GM12873 (cell line): Measurements from ENCODE around the gene MRPL53.

Source experiments
- TF ChIP-seq, protein P1 (sequence below): IDR thresholded peaks from 2 replicates; pipeline ENCODE4 v1.5.1; 2012; ENCODE audit warnings: low read depth, mild to moderate bottlenecking, moderate library complexity, low read length, control low read depth; ENCODE audit not compliant: insufficient read depth; ENCODE audit errors: missing control alignments

MRPL53 gene

DNA sequence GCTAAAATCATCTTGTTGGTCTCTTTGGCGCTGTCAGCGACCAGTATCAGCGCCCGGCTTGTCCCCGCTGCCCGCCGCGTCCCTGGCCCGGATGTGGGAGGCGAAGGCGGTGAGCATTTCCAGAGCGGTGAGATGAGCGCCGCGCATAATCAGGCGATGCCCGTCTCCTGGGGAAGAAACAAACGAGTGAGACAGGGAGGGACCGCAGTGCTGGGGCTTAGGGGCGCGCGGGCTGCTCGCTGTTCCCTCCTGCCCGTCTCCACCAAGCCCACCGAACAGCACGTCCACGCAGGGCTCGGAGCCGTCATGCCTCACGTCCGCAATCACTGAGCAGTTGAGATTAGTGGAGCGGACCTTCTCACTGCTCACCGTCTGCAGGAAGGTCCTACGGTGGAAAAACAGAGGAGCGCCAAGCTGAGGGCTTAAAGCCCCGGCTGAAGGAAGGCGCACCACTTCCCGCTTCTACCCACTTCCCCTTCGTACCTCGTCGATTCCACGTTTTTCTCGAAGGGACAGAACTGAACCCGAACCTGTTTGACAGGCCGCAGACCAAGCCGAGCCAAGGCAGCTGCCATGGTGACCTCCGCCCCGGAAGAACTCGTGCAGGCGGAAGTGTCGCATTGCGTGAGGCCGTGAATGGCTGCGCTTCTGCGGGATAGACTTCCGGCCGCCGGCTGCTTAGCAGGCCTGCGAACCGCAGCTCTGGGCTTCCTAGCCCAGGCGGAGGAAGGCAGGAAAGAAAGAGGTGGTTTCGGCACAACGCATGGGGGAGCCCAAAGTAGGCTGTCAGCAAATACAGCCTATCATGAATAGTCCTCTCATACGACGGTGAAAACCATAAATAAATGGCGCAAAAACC is at the start of gene MRPL53:
TSS of gene MRPL53 (minus strand) at position 595 of the 859 bp plus-strand sequence. CDS start at position 575, 20 bp downstream.
- TF ChIP-seq, protein P1, sequence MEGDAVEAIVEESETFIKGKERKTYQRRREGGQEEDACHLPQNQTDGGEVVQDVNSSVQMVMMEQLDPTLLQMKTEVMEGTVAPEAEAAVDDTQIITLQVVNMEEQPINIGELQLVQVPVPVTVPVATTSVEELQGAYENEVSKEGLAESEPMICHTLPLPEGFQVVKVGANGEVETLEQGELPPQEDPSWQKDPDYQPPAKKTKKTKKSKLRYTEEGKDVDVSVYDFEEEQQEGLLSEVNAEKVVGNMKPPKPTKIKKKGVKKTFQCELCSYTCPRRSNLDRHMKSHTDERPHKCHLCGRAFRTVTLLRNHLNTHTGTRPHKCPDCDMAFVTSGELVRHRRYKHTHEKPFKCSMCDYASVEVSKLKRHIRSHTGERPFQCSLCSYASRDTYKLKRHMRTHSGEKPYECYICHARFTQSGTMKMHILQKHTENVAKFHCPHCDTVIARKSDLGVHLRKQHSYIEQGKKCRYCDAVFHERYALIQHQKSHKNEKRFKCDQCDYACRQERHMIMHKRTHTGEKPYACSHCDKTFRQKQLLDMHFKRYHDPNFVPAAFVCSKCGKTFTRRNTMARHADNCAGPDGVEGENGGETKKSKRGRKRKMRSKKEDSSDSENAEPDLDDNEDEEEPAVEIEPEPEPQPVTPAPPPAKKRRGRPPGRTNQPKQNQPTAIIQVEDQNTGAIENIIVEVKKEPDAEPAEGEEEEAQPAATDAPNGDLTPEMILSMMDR = no peak

DNA sequence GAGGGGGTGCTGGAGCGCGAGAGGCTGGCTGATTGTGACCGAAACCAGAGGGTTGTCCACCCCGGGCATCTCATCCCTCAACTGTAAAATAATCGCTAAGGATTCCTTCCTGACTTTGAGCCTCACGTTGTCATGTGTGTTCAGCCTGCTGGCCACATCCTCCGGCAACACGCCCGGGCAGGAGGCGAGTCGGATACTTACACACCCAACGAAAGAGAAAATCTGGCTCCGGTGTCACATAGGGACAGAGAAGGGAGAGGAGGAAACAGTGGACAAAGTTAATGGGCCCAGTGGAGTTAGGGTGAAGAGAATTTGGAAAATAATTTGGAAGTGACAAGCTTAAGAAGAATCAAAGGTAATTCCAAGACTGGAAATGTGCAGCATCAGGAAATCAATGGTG is 44.2 kb upstream of the MRPL53 start:
- TF ChIP-seq, protein P1 = no peak

DNA sequence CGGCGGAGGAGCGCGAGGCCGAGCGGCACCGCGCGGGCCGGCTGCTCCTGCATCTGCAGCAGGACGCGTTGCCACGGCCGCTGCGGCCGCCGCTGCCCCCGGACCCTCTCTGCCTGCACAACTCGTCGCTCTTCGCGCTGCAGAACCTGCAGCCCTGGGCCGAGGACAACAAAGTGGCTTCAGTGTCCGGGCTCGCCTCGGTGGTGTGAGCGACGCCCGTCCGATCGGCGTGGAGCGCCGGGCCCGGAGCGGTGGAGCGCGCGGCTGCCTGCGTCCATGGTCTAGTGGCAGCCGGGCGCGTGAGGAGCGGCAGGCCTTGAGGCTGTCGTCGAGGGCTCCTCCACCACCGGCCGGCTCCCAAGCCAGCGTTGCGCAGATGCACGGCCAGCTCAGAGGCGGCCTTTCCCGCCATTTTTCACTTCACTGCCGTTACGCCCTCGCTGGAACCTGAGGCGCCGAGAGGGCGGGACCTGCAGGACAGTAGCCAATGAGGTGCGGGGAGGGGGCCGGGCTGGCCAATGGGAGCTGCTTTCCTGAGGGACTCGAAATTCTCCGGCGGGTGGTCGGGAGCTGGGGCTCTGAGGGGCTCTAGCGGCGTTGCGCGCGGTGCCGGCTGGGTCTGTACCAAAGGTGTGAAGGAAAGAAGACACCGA is 43.6 kb upstream of the MRPL53 start:
- TF ChIP-seq, protein P1 = no peak

DNA sequence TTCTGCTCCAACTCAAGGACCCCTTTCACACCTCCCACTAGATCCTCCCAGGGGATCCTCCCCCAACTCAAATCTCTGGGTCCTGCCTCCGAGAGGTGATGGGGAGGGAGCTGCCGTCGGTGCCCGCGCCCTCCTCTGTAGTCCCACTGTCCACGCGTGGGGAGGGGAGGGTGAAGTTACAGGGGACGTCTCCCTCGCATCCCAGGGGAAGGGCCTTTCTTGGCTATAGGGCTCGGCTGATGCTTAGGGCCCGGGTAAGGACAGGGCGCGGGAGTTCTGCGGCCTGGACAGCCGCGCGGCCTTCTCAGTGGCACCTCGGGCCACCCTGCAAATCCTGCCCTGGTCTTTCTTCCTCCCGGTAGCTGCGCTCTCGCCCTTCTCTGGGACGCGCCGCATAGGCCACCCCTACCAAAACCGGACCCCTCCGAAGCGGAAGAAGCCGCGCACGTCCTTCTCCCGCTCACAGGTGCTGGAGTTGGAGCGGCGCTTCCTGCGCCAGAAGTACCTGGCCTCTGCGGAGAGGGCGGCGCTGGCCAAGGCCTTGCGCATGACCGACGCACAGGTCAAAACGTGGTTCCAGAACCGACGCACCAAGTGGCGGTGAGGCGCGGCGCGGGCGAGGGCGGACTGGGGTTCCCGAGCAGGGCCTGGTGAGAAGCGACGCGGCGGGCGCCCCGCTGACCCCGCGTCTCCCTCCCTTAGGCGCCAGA is 42.9 kb upstream of the MRPL53 start:
- TF ChIP-seq, protein P1 = no peak

DNA sequence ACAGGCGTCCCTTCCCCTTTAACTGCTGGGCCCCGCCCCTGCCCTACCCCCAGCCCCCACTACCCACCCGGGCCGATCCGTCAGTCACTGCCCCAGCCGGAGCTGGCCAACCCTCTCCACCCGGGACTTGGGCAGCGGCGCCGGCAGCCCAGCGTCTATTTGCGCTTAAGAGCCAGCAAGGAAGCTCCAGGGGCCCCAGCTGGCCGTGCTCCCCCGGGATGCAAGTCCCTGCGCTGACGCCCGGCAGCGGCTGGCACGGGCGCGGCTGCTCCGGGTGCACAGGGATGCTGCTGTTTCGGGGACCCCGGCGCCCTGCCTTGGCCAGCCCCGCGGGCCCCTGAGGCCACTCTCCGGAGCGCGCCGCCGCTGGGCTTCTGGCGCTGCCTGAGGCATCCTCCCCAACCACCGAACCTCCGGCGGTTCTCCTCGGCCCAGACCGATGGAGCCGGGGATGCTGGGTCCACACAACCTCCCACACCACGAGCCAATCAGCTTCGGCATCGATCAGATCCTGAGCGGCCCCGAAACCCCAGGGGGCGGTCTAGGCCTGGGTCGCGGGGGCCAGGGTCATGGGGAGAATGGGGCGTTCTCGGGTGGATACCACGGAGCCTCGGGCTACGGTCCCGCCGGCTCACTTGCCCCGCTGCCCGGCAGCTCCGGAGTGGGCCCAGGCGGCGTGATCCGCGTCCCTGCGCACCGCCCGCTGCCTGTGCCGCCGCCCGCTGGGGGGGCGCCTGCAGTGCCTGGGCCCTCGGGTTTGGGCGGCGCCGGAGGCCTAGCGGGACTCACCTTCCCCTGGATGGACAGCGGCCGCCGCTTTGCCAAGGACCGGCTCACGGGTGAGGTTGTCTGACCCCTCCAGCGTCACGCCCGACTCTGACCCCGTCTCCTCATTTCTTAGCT is 42.1 kb upstream of the MRPL53 start, which contains the start of gene TLX2:
TSS of gene TLX2 (plus strand) at position 83 of the 903 bp plus-strand sequence. CDS start at position 440, 357 bp downstream.
- TF ChIP-seq, protein P1 = no peak

DNA sequence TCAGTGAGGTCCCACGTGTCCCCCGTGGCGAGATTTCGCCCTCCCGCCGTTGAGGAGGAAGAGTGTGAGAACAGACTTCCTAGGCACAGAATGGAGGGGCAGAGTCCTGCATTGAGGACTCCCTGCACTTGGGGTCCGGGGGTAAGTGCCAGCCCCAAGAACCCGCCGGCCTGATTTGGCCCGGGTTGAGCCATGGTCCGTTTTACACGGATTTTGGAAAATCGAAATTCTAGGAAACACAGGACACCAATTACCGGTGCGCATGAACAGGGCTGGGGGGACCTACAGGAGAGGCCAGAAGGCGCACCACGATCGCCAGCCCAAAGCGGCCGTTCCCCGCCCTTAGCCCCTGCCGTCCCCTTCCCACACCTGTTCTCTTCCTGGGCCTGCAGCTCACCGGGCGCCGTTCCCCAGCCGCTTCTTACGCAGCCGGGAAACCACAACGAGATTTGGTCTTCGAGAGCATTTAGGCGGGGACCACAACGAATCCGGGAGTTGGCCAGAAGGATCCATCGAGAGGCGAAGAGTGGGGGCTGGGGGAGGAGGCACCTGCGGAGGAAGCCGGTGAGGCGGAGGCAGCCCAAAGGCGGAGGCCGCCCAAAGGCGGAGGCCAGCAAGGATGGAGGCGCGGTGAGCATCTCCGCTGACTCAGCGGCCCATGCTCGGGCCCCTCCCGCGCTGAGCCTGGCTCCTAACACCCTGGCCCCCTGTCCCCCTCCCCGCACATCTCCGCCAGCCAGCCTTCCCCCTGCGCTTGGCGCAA is 41.3 kb upstream of the MRPL53 start:
- TF ChIP-seq, protein P1 = no peak
